Transverse colon (tissue), 4 donors: Measurements from ENCODE around the gene CSF3R. TPM values are rescaled to one million over a fixed set of nuclear protein-coding genes. Genes with fewer than 3 reads are reported as not detected.

ENCODE experiments used
- DNase-seq: peaks from one replicate; pipeline ENCODE4 v3.0.0-alpha.2; 2019
- H3K27ac ChIP-seq, 4 donors: fragments of 200-600 bp; sonication (generic); 2 replicates each; pipeline ENCODE4 v1.5.1; 2016 to 2018; ENCODE audit warnings: inconsistent platforms in 4 of 4
- H3K27me3 ChIP-seq: fragments of 200-600 bp; sonication (generic); 2 replicates; pipeline ENCODE4 v1.5.1; 2017; ENCODE audit warnings: inconsistent platforms
- H3K36me3 ChIP-seq, 4 donors: fragments of 200-600 bp; sonication (generic); 2 replicates each; pipeline ENCODE4 v1.5.1; 2017 to 2019; ENCODE audit warnings: inconsistent platforms in 4 of 4
- H3K4me1 ChIP-seq, 4 donors: fragments of 200-600 bp; sonication (generic); 2 replicates each; pipeline ENCODE4 v1.5.1; 2017 to 2020; ENCODE audit warnings: inconsistent platforms in 4 of 4
- H3K4me3 ChIP-seq, 4 donors: fragments of 200-600 bp; sonication (generic); 1 replicate in 1 of 4; 2 replicates in 3 of 4; pipeline versions ENCODE4 v1.5.1 to v1.6.1; 2017 to 2019; ENCODE audit warnings: inconsistent platforms in 4 of 4
- H3K9me3 ChIP-seq, 2 donors: fragments of 200-600 bp; sonication (generic); 2 replicates each; pipeline ENCODE4 v1.5.1; 2017 to 2019; ENCODE audit warnings: inconsistent platforms in 2 of 2
- EP300 ChIP-seq: sonication (generic); formaldehyde crosslinking; IDR thresholded peaks from one replicate; pipeline ENCODE4 v1.6.1; 2017; ENCODE audit warnings: antibody characterized with exemption, low read depth
- POLR2A ChIP-seq: fragments of 450-650 bp; IDR thresholded peaks from one replicate; pipeline ENCODE4 v1.6.1; 2016; ENCODE audit warnings: antibody characterized with exemption, mild to moderate bottlenecking, moderate library complexity
- POLR2AphosphoS5 ChIP-seq, 3 donors: sonication (generic); formaldehyde crosslinking; IDR thresholded peaks; one replicate each; pipeline ENCODE4 v1.6.1; 2016; ENCODE audit warnings: antibody characterized with exemption in 3 of 3
- WGBS, 2 donors: methylation state at CpG; one replicate each; pipeline ENCODE4 v1.1.5; 2018; ENCODE audit warnings: low coverage in 1 of 2; 5-methylcytosine and 5-hydroxymethylcytosine counted together
- in situ Hi-C, 4 donors: fragments of 200-750 bp; cut with MboI; loops; one replicate each; pipeline versions ENCODE4 v1.15.0 to v1.15.1; 2017; ENCODE audit warnings: low sequenced_read_pairs in 3 of 4, low pct_ligation_motif_present in 1 of 4, low pct_unique_long_range_greater_than_20kb in 1 of 4
- intact Hi-C: fragments of 100-400 bp; cut with DNase I; formaldehyde crosslinking; loops from one replicate; pipeline ENCODE4 v1.15.1; 2023; ENCODE audit warnings: low total_unique reads
- total RNA-seq, 4 donors: library from RNA; depleted of rRNA; stranded (reverse); fragments of >200 nt; gene quantifications; one replicate each; pipeline ENCODE4 v1.1.0, GENCODE V29; 2016
- TF ChIP-seq, protein P1 (sequence below), 5 experiments: fragments of 200-600 bp in 3 of 5; fragments of 450-650 bp in 2 of 5; sonication (generic) in 3 of 5; IDR thresholded peaks; 1 replicate in 2 of 5; 2 replicates in 3 of 5; pipeline ENCODE4 v1.5.1; 2016 to 2017; ENCODE audit warnings: antibody characterized with exemption in 5 of 5, inconsistent platforms in 3 of 5, mild to moderate bottlenecking in 2 of 5, moderate library complexity in 1 of 5

The CSF3R gene
- total RNA-seq, 4 donors from 2014 or later = 3.8 to 17.1 (median 5.2) TPM

DNA sequence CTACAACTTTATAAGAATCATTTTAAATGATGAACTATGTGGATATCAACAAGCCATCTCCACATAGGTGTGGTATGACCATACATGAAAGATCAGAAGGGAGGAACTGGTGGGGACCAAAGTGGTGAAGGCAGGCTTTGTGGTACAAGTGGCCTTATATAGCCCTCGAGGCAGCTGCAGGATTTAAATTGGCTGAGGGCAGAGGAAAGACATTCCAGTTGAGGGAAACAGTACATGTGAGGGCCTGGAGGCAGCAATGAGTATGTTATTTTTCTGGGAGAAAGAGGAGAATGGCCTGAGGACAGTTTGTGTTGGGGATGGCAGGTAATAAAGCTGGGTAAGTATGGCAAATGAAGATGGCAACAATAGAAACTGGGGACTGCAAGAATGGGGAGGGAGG lies 49.6 kb downstream of the CSF3R start:
- Histone ChIP-seq H3K27me3 (no peaks in the 10 kb centered on the region), H3K36me3 (no peaks in the 10 kb centered on the region), H3K4me3 (no peak overlapping the region), H3K9me3 (no peaks in the 10 kb centered on the region), H3K27ac (no peak overlapping the region), H3K4me1 (no peaks in the 10 kb centered on the region)
- in situ Hi-C loops = no loop called here
- no peak for DNase-seq
- intact Hi-C loops = no loop called here
- TF ChIP-seq EP300 (no peak), POLR2AphosphoS5 (IDR thresholded peaks at IDR 0.05) (no peak), POLR2A (no peak)
- TF ChIP-seq, protein P1, sequence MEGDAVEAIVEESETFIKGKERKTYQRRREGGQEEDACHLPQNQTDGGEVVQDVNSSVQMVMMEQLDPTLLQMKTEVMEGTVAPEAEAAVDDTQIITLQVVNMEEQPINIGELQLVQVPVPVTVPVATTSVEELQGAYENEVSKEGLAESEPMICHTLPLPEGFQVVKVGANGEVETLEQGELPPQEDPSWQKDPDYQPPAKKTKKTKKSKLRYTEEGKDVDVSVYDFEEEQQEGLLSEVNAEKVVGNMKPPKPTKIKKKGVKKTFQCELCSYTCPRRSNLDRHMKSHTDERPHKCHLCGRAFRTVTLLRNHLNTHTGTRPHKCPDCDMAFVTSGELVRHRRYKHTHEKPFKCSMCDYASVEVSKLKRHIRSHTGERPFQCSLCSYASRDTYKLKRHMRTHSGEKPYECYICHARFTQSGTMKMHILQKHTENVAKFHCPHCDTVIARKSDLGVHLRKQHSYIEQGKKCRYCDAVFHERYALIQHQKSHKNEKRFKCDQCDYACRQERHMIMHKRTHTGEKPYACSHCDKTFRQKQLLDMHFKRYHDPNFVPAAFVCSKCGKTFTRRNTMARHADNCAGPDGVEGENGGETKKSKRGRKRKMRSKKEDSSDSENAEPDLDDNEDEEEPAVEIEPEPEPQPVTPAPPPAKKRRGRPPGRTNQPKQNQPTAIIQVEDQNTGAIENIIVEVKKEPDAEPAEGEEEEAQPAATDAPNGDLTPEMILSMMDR (IDR thresholded peaks at IDR 0.05) = no peak
- 41% methylated on average over 1 of the region's 1 CpG; no CpG with 5 or more reads in 1 of the 2 donors for WGBS, 2 donors

DNA sequence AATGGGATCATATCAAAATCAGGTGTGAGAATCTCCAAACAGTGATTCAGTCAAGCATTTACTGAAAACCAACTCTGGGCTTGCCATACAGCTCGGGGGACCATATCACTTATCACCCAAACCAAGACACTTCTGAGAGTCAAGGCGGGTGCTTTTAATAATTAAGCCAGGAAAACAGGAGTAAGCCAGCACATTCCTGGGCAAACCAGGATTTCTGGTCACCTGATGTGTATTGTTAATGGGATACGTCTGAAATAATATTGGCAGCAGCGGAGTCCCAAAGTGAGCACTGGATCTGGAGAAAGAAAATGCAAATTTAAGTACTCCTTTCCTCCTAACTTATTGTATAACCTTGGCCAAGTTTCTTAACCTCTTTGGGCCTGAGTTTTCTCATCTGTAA lies 50.1 kb downstream of the CSF3R start:
- no peak overlapping the region for H3K4me3 ChIP-seq
- no peak overlapping the region for H3K27ac ChIP-seq
- in situ Hi-C loops = no loop called here
- intact Hi-C loops = no loop called here
- DNase-seq = no peak
- H3K36me3 ChIP-seq = no peaks in the 10 kb centered on the region
- H3K4me1 ChIP-seq = no peaks in the 10 kb centered on the region
- no peaks in the 10 kb centered on the region for H3K27me3 ChIP-seq
- TF ChIP-seq EP300 = no peak
- TF ChIP-seq POLR2AphosphoS5 (IDR thresholded peaks at IDR 0.05) = no peak
- TF ChIP-seq, protein P1 (IDR thresholded peaks at IDR 0.05) = no peak
- no peak for TF ChIP-seq POLR2A
- 70 to 77% methylated on average over 2 to 4 of the region's 4 CpGs for WGBS, 2 donors
- no peaks in the 10 kb centered on the region for H3K9me3 ChIP-seq

DNA sequence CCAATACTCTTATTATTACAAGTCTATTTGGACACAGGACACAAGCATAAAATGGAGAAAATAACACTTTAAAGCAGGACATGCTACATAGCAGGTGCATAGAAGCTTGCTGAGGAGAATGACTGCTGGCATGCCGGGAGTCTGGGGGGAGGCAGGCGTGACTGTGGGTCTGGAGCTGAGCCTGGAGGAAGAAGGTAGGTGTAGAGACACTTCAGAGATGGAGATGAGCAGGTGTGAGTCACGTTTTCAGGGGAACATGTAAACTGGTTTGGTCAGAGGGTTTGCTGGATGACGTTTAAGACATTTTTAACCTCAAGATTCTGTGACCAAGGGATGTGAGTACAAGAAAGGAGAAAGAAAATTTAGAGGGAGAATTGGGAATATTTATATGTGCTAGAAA lies 56.9 kb downstream of the CSF3R start:
- Histone ChIP-seq H3K4me3 (no peak overlapping the region), H3K36me3 (peaks cover 0 to 7% (median 0%) of the 10 kb centered on the region in 4 donors), H3K27ac (no peak overlapping the region), H3K9me3 (no peaks in the 10 kb centered on the region), H3K4me1 (peaks cover 0 to 2% (median 0%) of the 10 kb centered on the region in 4 donors), H3K27me3 (no peaks in the 10 kb centered on the region)
- intact Hi-C loops = no loop called here
- WGBS, 2 donors = 77 to 84% methylated on average over 4 of the region's 4 CpGs
- in situ Hi-C loops = no loop called here
- DNase-seq = no peak
- TF ChIP-seq POLR2AphosphoS5 (IDR thresholded peaks at IDR 0.05) (no peak), EP300 (no peak), POLR2A (no peak)
- TF ChIP-seq, protein P1 (IDR thresholded peaks at IDR 0.05) = no peak

DNA sequence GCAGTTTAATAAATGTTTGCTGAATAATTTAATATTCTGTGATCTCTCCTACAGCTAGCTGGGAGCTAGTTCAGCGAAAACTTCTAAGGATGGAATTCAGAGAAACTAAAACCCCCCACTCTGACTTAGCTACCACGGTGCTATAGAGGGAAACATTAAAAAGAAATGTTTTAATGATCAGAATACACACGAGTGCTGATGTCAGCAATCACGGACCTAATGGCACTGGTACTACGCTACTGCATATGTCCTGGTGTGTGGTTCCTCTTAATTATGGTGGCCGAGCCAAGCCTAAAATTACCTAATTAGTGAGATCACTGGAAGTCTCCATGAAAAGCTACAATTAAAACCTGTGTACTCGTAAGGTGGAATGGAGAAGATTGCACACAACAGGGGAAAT lies 61.1 kb downstream of the CSF3R start:
- Histone ChIP-seq H3K27ac (no peak overlapping the region), H3K4me1 (peaks cover 0 to 9% (median 3%) of the 10 kb centered on the region in 4 donors), H3K4me3 (no peak overlapping the region), H3K27me3 (no peaks in the 10 kb centered on the region), H3K9me3 (no peaks in the 10 kb centered on the region), H3K36me3 (peaks cover 0 to 7% (median 0%) of the 10 kb centered on the region in 4 donors)
- DNase-seq = no peak
- TF ChIP-seq POLR2AphosphoS5 (IDR thresholded peaks at IDR 0.05) (no peak), POLR2A (no peak), EP300 (no peak)
- TF ChIP-seq, protein P1 (IDR thresholded peaks at IDR 0.05) = no peak
- WGBS, 2 donors = 86 to 89% methylated on average over 2 to 7 of the region's 7 CpGs
- intact Hi-C loops = loop anchor here (2.0 to 5.0 kb wide), 2 partner anchors 79 to 324 kb away; no protein-coding TSS in a partner anchor
- in situ Hi-C loops = loop anchor here in 3 of 4 donors (5.0 to 25.0 kb wide), 4 partner anchors 84 to 309 kb away; no protein-coding TSS in a partner anchor
